Upper lobe of left lung (tissue), 6 donors: ENCODE measurements around the gene HERPUD1. TPM values are rescaled to one million over a fixed set of nuclear protein-coding genes. Genes with fewer than 3 reads are reported as not detected.

Source experiments
- ATAC-seq, 2 donors: fragments of 200-7000 bp; cut with Tn5 transposase; one replicate each; pipeline ENCODE4 v1.9.1; 2022; ENCODE audit warnings: mild to moderate bottlenecking in 2 of 2, moderate library complexity in 2 of 2; ENCODE audit not compliant: low FRiP score in 2 of 2
- DNase-seq, 2 donors: peaks; one replicate each; pipeline ENCODE4 v3.0.0-alpha.2; 2019 to 2020
- H3K27ac ChIP-seq, 4 donors: fragments of 200-600 bp; sonication (generic); one replicate each; pipeline ENCODE4 v1.5.1; 2016 to 2019
- H3K27me3 ChIP-seq, 4 donors: fragments of 200-600 bp; sonication (generic); one replicate each; pipeline ENCODE4 v1.5.1; 2017 to 2019
- H3K36me3 ChIP-seq, 4 donors: fragments of 200-600 bp; sonication (generic); one replicate each; pipeline ENCODE4 v1.5.1; 2016 to 2019
- H3K4me1 ChIP-seq, 4 donors: fragments of 200-600 bp; sonication (generic); one replicate each; pipeline ENCODE4 v1.5.1; 2018 to 2019
- H3K4me3 ChIP-seq, 4 donors: fragments of 200-600 bp; sonication (generic); one replicate each; pipeline ENCODE4 v1.5.1; 2017 to 2019; ENCODE audit warnings: mild to moderate bottlenecking in 2 of 4, moderate library complexity in 1 of 4
- H3K9me3 ChIP-seq, 4 donors: fragments of 200-600 bp; sonication (generic); one replicate each; pipeline ENCODE4 v1.5.1; 2018 to 2019
- CTCF ChIP-seq, 6 experiments: fragments of 450-650 bp in 4 of 6; fragments of 200-600 bp in 2 of 6; sonication (generic) in 2 of 6; IDR thresholded peaks; one replicate each; pipeline ENCODE4 v1.5.1; 2016 to 2019; ENCODE audit warnings: antibody characterized with exemption in 6 of 6
- EP300 ChIP-seq, 4 donors: sonication (generic); formaldehyde crosslinking; IDR thresholded peaks; one replicate each; pipeline ENCODE4 v1.5.1; 2017; ENCODE audit warnings: antibody characterized with exemption in 4 of 4, control low read depth in 2 of 4
- POLR2A ChIP-seq, 4 donors: fragments of 450-650 bp; IDR thresholded peaks; one replicate each; pipeline ENCODE4 v1.5.1; 2016 to 2017; ENCODE audit warnings: antibody characterized with exemption in 4 of 4, mild to moderate bottlenecking in 2 of 4
- POLR2AphosphoS5 ChIP-seq, 2 donors: sonication (generic); formaldehyde crosslinking; IDR thresholded peaks; one replicate each; pipeline ENCODE4 v1.5.1; 2017; ENCODE audit warnings: antibody characterized with exemption in 2 of 2
- WGBS, 2 donors: methylation state at CpG; one replicate each; pipeline ENCODE4 v1.1.5; 2017 to 2018; 5-methylcytosine and 5-hydroxymethylcytosine counted together
- total RNA-seq, 6 donors: library from RNA; depleted of rRNA in 4 of 6; stranded (reverse); fragments of >200 nt in 4 of 6; gene quantifications; one replicate each; pipeline versions ENCODE4 v1.1.0 to v1.2.1, GENCODE V29; 2016 to 2021
- donor health status: DM: no; HTN: no; CAD: no; lungs with moderate emphysema.
- donor health status: DM: no; HTN: yes; CAD: no; lungs with severe emphysema.

HERPUD1 gene
- total RNA-seq, 6 donors from 2014 or later = 81.0 to 283 (median 196) TPM

- Histone ChIP-seq H3K9me3 (no peaks in the 10 kb centered on the region), H3K36me3 (no peaks in the 10 kb centered on the region), H3K27ac (peak overlapping the region in 3 of 4 donors; percentile 20 to 93 (median 92)), H3K27me3 (no peaks in the 10 kb centered on the region), H3K4me1 (peaks cover 31 to 54% (median 42%) of the 10 kb centered on the region in 4 donors), H3K4me3 (no peak overlapping the region)
- TF ChIP-seq POLR2AphosphoS5 (IDR thresholded peaks at IDR 0.05) (no peak), POLR2A (IDR thresholded peaks at IDR 0.05) (no peak), EP300 (IDR thresholded peaks at IDR 0.05) (no peak), CTCF (IDR thresholded peaks at IDR 0.05) (no peak)
- 88 to 91% methylated on average over 2 of the region's 2 CpGs for WGBS, 2 donors
- DNase-seq (no peak), ATAC-seq (no peak)
These were observed 55.8 kb downstream of the HERPUD1 start for GRCh38 chr16:56987692-56988091.

- ATAC-seq = no peak
- no peak for TF ChIP-seq EP300 (IDR thresholded peaks at IDR 0.05)
- no peak for TF ChIP-seq POLR2A (IDR thresholded peaks at IDR 0.05)
- TF ChIP-seq POLR2AphosphoS5 (IDR thresholded peaks at IDR 0.05) = no peak
- no peak for TF ChIP-seq CTCF (IDR thresholded peaks at IDR 0.05)
These were observed 56.4 kb downstream of the HERPUD1 start for GRCh38 chr16:56988161-56988947.

GRCh38 chr16:56988948-56989945 is 57.3 kb downstream of the HERPUD1 start, which contains the start of gene NLRC5:
TSS of gene NLRC5 (plus strand) at chr16:56989557. CDS start at chr16:57020713, 31,156 bp downstream.
- Histone ChIP-seq H3K27ac (peak within 1 kb of the TSS; percentile 76 to 93 (median 91)), H3K4me3 (peak within 1 kb of the TSS; percentile 69 to 81 (median 74)), H3K9me3 (no peaks in the 10 kb centered on the region), H3K36me3 (no peaks in the 10 kb centered on the region), H3K4me1 (peaks cover 31 to 67% (median 43%) of the 10 kb centered on the region in 4 donors), H3K27me3 (no peaks in the 10 kb centered on the region)
- DNase-seq = peak; percentile 94
- ATAC-seq = peak; percentile 92 to 93
- peak in 3 of 4 donors; percentile 10 to 86 (median 24) for TF ChIP-seq EP300 (IDR thresholded peaks at IDR 0.05)
- peak; percentile 90 to 95 for TF ChIP-seq POLR2AphosphoS5 (IDR thresholded peaks at IDR 0.05)
- TF ChIP-seq CTCF (IDR thresholded peaks at IDR 0.05) = peak in 3 of 6 experiments; percentile 6 to 19 (median 14)
- TF ChIP-seq POLR2A (IDR thresholded peaks at IDR 0.05) = peak; percentile 5 to 92 (median 74)
- 6 to 7% methylated on average over 37 to 42 of the region's 64 CpGs for WGBS, 2 donors

More at GRCh38 chr16:56988161-56988947, 56.4 kb downstream of the HERPUD1 start:
- H3K9me3 ChIP-seq = no peaks in the 10 kb centered on the region
- no peak for DNase-seq
- WGBS, 2 donors = 83 to 89% methylated on average over 4 to 5 of the region's 6 CpGs
- H3K4me1 ChIP-seq = peaks cover 31 to 58% (median 43%) of the 10 kb centered on the region in 4 donors
- H3K27me3 ChIP-seq = no peaks in the 10 kb centered on the region
- H3K4me3 ChIP-seq = peak overlapping the region; percentile 69 to 81 (median 74)
- peak overlapping the region; percentile 76 to 93 (median 91) for H3K27ac ChIP-seq
- H3K36me3 ChIP-seq = no peaks in the 10 kb centered on the region

GRCh38 chr16:56989988-56990387 is 58.0 kb downstream of the HERPUD1 start:
- H3K4me3 ChIP-seq = peak overlapping the region; percentile 69 to 81 (median 74)
- peaks cover 31 to 72% (median 46%) of the 10 kb centered on the region in 4 donors for H3K4me1 ChIP-seq
- ATAC-seq (no peak), DNase-seq (no peak)
- 10 to 12% methylated on average over 7 of the region's 7 CpGs for WGBS, 2 donors
- TF ChIP-seq CTCF (IDR thresholded peaks at IDR 0.05) (no peak), EP300 (IDR thresholded peaks at IDR 0.05) (no peak), POLR2A (IDR thresholded peaks at IDR 0.05) (no peak), POLR2AphosphoS5 (IDR thresholded peaks at IDR 0.05) (no peak)
- H3K27ac ChIP-seq = peak overlapping the region; percentile 76 to 93 (median 91)
- no peaks in the 10 kb centered on the region for H3K36me3 ChIP-seq
- H3K27me3 ChIP-seq = no peaks in the 10 kb centered on the region
- H3K9me3 ChIP-seq = no peaks in the 10 kb centered on the region
